ENCODE results near the gene REPS1.
"Not testable (repeated sequence)": the region's sequence is repeated elsewhere in the genome, so short reads cannot be mapped to it uniquely, and the experiment has no call there.

Gene REPS1, protein sequence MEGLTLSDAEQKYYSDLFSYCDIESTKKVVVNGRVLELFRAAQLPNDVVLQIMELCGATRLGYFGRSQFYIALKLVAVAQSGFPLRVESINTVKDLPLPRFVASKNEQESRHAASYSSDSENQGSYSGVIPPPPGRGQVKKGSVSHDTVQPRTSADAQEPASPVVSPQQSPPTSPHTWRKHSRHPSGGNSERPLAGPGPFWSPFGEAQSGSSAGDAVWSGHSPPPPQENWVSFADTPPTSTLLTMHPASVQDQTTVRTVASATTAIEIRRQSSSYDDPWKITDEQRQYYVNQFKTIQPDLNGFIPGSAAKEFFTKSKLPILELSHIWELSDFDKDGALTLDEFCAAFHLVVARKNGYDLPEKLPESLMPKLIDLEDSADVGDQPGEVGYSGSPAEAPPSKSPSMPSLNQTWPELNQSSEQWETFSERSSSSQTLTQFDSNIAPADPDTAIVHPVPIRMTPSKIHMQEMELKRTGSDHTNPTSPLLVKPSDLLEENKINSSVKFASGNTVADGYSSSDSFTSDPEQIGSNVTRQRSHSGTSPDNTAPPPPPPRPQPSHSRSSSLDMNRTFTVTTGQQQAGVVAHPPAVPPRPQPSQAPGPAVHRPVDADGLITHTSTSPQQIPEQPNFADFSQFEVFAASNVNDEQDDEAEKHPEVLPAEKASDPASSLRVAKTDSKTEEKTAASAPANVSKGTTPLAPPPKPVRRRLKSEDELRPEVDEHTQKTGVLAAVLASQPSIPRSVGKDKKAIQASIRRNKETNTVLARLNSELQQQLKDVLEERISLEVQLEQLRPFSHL

DNA sequence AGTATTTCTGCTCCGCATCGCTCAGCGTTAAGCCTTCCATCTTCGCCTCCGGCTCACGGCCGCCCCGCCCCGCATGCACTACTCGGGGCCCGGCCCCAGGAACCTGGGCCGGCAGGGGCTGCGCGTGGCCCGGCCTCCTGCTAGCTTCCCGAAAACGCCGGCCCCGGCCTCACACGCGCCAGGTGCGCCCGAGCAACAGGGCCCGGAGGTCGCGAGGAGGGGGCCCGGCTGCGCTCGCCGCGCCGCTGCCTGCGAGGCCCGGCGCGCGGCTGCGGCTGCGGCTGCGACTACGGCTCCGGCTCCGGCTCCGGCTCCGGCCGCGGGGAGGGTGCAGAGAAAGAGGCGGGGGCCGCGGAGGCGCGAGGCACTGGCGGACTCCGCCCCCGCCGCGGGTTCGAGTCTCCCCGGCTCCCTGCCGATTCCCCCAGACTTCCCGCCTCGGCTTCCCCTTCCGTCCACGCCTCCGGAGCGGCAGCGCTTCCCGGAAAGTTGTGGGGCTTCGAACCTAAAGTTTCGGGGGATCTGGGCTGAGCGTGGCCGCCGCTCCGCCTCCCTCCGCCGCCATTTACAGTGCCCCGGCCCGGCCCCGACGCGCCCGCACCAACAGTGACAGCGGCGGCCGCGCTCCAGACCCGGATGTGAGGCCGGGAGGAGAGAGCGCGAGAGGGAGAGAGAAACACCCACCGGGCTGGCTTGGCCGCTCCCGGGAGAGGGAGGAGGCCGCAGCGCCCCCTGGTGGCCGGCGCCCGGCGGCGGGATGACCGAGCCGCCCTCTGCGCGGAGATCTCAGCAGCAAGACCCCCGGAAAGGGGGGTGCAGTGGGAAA, at the start of gene REPS1:
REPS1 (minus strand) TSS at position 611 of the 826 bp plus-strand sequence; CDS start at position 40, 571 bp downstream.
- no peak for DNase-seq

DNA sequence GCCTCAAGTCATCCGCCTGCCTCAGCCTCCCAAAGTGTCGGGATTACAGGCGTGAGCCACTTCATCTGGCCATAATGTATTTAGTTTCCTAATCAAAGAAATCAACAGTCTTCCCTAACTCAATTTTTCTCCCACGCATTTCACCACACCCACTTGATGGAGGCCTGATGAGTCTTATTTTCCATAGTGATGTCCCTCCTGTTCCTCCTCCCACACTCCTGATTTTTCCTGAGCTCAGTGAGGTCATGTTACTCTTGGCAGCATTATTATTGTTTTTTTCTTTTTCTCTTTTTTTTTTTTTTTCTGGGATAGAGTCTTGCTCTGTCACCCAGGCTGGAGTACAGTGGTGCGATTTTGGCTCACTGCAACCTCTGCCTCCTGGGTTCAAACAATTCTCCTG, 49.4 kb upstream of the REPS1 start:
- DNase-seq = no peak

DNA sequence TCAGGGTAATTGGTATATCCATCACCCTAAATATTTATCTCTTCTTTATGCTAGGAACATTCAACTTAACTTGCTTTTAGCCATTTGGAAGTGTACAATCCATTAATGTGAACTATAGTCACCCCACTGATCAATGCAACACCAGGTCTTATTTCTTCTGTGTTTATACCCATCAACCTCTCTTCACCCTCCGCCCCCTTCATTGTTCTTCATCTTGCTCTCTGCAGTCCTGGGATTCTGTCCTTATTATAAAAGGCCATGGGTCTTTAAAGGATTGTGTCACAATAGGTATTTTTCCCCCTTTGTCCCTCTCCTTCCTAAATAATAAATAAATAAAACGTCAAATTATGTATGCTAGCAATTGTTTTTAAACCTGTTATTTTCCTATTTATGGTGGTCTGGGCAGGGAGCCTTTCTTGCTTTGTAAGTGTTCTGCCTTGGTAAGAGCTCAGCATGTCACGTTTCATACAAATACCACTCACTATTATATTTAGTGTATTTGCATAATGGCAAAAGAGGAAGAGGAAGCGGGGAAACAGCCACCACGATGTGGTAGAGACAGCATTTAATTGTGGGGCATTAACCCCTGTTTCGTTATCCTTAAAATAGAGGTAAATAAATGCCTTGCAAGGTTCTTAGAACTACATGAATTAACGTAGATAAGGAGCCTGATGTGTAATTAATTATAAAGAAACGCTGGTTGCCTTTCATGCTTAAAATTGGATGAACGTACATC, 42.3 kb upstream of the REPS1 start:
- DNase-seq = no peak

DNA sequence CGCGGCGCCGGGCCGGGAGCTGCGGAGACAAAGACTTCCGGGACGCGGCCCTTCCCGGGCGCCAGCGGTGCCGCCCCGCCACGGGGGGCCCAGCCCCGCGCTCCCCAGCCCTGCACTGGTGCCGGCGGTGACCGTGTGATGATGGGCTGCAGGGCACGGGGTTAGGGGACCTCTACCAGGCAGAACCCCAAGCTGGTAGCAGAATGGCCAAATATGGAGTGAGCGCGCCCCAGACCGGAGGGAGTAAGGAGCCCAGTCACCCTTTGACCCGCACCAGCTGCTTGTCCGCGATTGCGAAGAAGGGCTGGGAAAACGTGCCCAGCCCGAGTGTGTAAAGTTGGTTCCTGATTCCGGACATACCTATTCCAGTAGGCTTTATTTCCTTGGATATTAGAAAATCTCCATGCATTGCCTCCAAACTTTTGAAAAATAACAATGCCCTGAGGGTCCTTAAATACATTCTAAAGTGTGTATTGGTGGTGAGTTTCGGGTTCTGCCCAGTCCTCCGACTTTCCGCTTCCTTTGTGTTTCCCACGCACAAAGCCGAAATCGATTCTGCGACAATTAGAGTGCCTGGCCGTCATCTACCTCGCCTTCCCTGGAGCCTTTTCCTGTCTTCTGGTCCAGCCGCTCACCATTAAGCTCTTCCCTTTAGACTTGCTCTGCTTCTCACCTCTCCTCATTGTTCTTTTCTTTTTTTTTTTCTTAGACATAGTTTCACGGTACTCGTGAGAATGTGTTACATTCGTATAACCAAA, 41.6 kb upstream of the REPS1 start:
- no peak for DNase-seq

DNA sequence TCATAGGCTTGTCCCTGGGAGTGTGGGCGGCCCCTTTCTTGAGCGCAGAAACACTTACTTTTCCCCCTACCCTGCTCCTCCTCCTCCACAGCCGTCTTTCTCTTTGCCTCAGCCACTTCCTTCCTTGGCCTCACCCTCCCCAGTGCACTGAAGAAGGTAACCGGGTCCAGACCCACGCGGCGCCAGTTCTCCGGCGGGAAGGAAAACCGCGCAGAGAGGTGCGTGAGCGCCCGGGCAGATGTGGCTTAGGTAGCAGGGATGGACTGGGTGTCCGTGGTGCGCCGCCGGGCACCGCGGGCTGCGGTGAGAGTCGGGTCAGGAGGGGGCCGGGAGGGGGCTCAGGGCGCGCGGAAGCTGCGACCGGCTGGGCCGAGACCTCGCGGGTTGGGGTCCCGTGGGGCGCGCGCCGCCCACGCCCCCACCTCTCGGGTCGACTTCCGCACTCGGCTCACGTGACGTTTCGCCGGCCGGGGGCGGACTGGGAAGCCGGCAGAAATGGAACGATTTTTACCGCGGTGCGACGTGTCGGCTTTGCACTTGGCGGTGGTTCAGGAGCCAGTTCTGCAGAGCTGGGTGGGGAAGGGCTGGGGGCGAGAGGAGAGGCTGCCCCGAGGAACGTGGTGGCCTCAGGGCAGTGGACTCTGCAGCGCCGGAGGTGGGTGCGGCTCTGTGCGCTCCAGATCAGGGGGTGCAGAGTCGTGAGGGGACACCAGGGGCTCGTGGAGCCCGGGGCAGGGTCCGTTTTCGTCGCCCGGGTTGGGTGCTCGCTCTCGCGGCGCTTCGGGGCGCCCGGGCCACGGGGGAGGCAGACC, 40.8 kb upstream of the REPS1 start, which contains the start of gene ABRACL:
ABRACL (plus strand) TSS at position 88 of the 812 bp plus-strand sequence. CDS start 5,416 bp downstream, outside the sequence.
- no peak for DNase-seq

DNA sequence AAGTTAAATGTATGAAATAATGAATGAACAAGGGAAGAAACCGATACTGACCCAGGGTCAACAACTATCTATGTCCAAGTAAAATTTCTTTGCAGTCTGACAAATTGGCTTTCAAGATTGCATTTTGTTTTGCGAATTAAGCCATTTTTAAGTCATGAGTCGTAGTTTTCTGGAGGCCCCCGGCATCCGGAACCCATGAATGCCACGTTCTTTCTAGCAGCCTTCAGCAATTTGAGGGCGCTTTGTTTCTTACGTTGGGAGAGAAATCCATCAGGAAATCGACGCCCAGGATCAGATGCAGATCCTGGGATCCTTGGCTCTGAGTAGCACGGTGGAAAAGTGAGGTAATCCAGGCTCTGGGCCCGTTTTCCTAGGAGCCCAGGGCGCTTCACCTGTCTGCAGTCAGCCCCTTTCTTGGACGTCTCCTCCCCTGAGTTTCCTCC, 40.2 kb upstream of the REPS1 start:
- DNase-seq = no peak

DNA sequence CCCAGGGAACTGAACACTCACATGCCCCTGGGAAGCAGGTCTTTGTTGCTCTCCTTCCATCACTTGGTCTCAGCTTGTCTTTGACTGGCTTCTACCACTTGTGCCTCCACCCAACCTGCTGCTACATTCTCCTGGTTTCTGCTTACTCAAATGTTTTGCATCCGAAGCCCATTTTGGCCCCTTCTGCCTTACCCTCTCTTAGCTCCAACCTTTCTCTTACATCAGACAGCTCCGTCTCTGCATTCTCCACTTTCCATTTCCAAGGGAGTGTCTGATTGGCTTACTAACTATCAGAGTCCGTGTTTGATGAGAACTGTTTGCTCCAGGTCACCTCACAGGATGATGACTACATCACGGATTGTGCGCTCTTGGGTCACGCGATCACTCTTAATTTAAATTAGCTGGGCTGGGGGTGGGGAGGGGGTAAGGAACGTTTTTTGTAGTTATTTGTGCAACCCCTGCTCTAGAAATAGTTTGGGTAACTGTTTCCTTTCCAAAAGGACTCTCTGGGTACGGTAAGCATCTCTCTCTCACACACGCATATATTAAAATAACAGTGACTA, 39.6 kb upstream of the REPS1 start:
- DNase-seq = no peak

DNA sequence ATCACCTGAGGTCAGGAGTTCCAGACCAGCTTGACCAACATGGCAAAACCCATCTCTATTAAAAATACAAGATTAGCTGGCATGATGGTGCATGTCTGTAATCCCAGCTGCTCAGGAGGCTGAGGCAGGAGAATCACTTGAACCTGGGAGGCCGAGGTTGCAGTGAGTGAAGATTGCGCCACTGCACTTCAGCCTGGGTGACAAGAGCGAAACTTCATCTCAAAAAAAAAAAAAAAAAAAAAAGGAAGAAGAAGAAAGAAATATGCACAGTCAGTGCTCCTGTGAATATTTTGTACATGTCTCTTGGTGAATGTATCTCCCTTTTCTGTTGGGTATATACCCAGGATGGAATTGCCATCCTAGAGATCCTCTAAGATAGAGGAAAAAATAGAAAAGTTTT, 37.4 kb upstream of the REPS1 start:
- not testable (repeated sequence) for DNase-seq

DNA sequence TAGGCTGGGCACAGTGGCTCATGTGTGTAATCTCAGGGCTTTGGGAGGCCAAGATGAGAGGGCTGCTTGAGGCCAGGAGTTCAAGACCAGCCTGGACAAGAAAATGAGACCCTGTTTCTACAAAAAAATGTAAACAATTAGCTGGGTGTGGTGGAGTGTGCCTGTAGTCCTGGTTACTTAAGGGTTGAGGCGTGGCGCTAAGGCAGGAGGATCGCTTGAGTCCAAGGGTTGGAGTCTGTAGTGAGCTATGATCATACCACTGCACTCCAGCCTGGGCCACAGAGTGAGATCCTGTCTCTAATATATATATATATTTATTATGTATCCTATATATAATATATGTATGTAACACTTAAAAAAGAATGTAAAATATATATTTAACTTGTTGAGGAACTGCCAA, 32.6 kb upstream of the REPS1 start:
- no peak for DNase-seq

DNA sequence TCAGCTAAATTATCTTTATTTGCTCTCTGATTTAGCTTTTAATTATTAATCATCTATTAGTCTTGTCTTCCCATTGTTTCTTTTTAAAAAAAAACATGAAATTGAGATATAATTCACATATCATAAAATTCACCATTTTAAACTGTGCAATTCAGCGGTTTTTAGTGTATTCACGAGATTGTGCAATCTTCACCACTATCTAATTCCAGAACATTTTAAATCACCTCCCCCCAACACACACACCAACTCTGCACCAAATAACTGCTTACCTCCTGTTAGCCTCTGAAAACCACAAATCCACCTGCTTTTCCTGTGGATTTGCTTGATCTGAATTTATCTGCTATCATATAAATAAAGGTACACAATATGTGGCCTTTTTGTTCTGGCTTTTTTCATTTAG, 31.7 kb upstream of the REPS1 start:
- no peak for DNase-seq

DNA sequence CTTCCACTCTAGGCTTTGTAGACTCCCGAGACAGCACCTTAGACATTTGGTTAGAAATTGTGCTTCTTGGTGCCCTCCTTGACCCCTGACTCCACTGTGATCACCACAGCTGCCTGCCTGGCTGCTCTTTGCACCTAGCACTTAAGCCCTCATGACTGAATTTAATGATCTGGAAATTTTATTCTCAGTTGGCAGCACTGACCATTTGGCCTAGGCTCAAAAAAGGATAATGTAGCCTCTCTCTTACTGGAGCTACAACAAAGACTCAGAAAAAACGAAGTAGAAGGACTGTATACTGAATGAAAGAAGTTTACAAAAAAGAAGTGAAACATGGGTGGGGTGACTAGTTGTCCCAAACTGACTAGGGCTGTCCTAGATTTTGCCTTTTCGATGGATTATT, 29.2 kb upstream of the REPS1 start:
- no peak for DNase-seq

DNA sequence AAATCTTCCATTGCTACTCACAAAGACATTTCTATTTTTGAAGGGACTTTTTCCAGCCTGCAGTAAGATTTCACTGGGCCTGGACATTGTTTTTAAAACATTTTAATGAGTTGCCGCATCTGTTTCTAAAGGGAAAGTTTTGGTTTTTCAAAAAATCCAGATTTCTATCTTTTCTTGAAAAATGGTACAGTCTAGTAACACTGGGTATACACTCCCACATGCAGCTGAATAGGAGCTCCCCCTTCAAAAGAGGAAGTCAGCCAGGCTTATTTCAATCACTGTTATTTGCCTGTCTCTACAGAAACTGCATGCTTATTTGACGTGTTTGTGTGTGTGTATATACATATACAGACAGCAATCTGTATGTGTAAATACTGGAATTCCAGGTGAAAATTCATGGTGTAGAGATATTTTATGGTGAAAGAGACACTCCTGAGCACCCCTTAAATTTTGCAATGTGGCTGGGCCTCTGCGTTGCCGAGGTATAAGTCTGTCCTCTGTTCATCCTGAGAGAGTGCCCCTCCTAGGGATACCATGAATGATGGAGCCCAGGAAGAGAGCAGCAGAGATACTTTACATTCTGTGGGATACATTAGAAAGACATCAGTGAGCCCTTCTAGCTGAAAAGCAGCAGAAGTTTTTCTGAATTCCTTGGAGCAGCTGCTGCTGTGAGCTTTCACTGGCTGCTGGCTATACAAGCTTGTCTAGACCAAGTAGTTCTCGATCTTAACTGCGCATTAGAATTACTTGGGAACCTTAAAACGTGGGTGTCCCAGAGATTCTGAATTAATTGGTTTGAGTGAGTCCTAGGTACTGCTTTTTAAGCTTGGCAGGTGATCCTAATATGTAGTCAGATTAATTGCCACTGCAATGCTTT, 28.5 kb upstream of the REPS1 start:
- DNase-seq = no peak

DNA sequence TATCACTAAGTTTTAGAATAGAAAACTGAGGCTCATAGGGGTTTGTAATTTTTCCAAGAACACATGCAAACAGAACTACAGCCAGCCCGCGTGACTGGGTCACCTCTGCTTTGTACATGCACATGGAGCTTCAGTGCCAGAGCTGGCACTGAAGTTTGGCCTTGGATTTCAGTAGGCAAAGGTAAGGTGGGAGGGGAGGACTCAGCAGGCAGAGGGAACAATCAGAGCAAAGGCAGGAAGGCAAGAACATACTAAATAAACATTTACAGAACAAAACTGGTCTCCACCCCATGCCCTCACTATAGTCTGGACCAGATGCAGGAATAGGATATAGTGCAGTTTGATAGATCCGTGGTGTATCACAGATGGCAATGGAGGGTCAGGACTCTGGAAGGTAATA, 26.9 kb upstream of the REPS1 start:
- no peak for DNase-seq

DNA sequence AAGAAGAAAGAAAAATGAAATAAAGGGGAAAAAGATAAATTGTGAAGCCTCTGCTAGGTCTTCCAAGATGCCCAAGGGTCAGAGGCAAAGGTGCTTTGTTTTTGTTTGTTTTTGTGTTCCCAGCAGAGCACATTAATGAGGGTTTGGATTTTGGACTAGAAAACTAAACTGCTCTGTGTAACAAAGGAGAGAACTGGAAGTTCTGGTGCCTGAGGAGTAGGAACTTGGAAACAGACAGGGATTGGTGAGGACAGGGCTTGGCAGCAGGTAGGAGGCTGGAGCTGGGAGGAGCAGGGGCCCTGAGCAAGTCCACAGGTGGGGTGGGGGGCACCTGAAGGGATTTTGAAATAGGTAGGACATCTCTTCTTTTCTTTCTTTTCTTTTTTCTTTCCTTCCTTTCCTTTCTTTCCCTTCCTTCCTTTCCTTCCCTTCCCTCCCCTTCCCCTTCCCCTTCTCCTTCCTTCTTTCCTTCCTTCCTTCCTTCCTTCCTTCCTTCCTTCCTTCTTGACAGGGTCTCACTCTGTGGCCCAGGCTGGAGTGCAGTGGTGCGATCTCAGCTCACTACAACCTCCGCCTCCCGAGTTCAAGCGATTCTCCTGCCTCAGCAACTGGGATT, 25.2 kb upstream of the REPS1 start:
- DNase-seq = no peak

DNA sequence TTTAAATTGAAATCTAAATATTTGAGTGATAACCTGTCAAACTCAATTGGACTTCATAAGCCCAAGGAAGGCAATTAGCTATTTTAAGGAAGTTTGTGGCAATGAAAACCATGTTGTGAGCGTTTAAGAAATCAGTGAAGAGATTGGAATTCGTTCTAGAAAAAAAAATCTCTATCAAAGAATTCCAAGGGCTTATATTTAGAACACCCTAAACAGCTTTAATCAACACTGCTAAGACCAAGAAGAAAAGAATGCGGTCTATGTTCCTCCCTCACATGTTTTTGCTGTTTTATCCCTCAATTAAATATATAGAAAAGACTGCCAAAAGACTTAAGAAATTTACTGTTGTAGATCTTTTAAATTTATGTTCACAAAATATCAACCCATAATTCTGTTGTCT, 23.9 kb upstream of the REPS1 start:
- no peak for DNase-seq

DNA sequence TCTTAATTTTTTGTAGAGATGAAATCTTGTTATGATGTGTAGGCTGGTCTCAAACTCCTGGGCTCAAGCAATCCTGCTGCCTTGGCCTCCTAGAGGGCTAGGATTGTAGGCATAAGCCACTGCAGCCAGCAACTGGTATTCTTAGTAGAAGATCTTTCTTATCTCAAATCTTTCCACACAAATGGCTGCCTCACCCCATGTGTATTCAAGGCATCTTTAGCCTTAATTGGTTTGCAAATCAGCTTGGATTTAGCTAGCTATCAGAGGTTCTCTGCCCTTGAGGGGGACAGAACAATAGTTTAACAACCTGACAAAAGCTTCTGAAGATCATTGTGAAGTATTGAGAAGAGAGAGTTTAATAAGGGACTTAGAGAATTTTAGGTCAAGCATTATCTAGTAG, 22.6 kb upstream of the REPS1 start:
- DNase-seq = no peak

DNA sequence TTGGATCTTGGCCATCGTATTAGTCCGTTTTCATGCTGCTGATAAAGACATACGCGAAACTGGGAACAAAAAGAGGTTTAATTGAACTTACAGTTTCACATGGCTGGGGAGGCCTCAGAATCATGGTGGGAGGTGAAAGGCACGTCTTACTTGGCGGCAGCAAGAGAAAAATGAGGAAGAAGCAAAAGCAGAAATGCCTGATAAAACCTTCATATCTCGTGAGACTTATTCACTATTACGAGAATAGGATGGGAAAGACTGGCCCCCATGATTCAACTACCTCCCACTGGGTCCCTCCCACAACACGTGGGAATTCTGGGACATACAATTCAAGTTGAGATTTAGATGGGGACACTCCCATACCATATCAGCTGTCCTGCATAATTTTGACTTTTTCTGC, 20.1 kb upstream of the REPS1 start:
- DNase-seq = no peak

DNA sequence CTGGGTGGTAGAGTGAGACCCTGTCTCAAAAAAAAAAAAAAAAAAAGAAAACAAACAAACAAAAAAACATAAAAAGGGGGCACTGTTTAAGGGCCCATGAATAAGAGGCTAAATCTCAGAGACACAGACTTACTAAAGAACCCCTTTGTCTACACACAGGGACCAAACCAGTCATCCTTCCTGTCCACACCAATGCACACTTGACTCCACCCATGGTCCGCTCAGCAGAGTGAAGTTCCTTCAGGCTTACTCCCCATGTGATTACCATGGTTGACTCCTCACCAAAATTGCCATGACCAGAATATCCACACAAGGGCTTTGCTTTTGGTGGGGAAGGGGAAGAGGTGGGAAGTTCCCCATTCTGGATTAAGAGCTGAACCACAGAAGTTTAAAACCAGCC, 19.4 kb upstream of the REPS1 start:
- DNase-seq = no peak

DNA sequence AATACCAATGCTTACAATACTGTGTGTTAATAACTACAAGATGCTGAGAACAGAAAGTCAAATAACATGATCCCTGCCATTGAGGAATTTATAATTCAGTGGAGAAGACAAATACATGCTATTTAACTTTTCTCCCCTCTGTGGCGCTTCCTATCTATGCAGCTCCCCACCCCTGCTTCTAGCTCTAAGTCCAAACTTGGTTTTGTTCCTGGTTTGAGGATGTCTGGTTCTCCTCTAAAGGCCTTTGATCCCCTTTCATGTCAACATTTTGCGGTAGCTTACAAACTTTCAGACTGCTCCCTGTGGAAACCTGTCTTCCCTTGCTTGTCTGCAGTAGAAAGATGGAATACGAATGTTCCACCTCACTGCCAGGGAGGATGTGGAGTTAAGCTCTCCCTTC, 18.4 kb upstream of the REPS1 start:
- no peak for DNase-seq

Data from cerebellar nuclear complex (tissue), 1 donor.